HG02678 (cell line): ENCODE data around the gene PGM1.

ENCODE experiments used
- ATAC-seq: cut with Tn5 transposase; IDR thresholded peaks from one replicate; pipeline ENCODE4 v1.9.1; 2021; ENCODE audit warnings: mild to moderate bottlenecking, moderate library complexity; ENCODE audit not compliant: unreplicated experiment

The PGM1 gene

DNA sequence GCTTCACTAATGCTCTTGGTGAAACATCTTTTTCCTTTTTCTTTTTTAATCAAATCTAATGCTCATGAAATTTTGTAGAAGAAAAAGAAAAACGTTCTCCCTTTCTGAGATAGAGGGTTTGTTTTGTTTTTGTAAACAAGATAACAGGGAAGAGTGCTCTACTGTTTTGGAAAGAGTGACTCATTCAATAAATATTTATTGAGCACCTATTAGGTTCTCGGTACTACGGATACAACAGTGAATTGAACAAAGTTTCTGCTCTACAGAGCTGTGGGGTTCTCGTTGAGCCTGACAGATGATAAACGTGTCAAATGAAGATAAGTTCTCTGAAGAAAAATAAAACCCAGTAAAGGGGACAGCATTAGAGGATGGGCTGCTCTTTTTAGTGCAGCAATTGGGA, 7.0 kb downstream of the PGM1 start:
- no peak for ATAC-seq

DNA sequence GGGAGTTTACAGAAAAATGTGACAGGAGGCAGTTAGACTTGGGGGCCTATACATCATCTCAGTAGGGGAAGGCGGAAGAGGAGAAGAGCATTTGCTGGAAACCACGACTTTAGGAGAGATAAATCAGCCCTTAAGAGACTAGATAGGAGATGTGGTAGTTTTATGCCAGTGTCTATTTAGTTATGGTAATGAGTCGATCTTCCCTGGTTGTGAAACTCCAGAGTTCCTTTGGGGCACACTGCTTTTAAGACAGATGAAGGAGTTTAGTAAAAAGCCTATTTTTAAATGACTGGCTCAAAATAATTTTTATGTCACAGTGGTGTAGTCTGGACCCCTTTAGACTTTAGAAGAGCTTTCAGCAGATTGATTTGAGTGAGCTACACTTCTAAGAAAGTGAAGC, 7.8 kb downstream of the PGM1 start:
- ATAC-seq = no peak

DNA sequence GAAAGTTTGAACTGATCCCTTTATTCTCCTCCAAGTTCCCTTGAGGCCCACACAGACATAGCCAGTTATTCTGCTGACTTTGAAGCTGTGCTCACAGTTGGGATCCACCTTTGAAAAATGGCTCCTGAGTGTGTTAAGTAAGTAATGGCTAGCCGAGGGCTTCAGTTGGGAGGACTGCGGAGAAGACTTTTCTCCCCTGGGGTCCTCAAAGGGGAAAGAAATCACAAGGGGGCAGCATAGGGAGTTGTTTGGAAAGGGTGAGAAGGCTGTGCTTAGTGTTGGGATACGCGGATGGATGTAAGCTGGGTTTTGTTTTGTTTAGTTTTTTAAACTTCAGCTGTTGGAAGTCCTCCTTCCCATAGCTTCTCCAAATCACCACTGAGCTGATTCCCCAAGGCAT, 8.3 kb downstream of the PGM1 start:
- ATAC-seq = no peak

DNA sequence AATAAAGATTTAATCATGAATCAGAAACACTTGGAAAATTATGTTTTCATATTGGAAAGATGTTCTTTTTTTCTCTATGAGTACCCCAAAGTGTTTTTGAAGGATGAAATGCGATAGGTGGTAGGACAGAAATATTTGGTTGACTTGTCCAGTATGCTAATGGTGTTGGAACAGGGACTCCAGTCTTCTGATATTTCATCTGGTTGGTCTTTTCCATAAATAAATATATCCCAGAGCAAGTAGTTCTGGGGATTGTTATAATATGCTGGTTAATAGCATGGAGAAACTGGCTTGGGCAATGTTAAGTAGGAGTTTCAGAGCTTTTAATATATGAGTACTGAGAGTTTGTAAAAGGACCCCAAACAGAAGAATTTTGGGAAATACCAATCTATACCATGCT, 8.7 kb downstream of the PGM1 start:
- no peak for ATAC-seq

DNA sequence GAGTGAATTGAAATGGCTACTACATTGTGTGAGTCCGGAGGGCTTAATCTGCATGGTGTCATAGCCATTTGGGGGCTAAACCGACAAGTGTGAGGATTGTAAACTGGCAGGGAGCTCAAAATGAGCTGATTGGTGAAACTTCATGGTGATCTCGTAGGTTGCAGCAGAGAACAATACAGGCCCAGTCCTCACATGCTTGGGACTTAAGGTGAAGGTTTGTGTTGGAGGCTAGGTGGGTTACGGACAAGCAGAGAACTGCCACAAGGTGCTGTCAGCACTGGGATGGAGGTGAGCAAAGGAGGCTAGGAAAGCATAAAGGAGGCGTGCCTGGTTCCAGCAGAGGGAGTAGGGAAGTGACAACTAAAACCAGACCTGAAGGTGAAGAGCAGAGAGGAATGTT, 9.4 kb downstream of the PGM1 start:
- ATAC-seq = no peak

DNA sequence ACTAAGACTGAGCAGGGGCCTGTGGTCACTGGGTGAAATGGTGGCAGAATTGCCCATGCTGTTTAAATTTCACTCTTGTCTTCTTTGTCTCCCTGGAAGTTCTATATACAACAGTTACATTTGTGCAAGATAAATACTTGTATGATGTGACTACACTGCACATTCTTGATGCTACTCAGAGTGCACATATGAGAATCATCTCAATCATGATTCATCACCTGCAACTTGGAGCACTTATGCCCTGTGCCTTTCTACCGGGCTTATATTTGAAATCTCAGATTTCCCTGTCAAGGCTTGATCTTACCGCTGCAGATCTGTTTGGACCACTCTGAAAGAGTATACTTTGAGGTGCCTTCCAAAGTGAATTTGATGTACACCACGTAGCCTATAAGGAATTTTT, 10.6 kb downstream of the PGM1 start:
- ATAC-seq = no peak

DNA sequence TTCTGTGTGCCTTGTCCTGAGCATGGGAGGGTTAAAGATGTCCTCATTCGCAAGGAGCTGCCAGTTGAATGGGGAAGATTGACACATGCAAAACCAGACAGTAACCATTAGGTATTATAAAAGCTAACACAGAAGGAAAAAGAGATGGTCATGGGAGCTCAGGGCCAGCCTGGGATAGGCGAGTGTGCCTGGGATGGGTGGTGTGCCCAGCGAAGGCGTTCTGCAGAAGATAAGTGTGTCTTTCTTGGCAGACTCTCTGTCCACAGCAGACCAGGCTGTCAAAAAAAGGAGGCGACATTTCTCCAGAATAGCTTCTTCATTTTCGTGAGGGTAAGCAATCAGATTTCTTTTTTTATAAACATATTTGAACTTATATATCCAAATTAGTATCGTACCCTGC, 14.1 kb downstream of the PGM1 start:
- ATAC-seq = no peak

DNA sequence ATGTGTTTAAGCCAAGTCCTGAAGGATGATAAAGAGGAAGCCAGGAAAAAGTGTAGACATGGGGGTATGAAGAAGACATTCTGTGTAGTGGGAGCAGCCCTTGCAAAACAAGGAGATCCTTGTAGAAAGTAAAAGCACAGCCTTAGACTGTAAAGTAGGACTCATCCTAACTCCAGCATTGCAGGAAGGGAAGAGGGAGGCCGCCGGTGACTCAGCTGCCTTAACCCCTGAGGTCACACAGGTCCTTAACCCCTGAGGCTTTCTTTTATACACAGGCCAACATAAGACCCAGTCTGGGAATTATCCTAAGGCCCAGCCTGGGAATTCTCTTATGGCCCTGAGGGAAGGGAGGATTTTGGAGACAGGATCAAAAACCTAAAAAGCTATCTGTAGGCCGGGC, 18.0 kb downstream of the PGM1 start:
- ATAC-seq = no peak

DNA sequence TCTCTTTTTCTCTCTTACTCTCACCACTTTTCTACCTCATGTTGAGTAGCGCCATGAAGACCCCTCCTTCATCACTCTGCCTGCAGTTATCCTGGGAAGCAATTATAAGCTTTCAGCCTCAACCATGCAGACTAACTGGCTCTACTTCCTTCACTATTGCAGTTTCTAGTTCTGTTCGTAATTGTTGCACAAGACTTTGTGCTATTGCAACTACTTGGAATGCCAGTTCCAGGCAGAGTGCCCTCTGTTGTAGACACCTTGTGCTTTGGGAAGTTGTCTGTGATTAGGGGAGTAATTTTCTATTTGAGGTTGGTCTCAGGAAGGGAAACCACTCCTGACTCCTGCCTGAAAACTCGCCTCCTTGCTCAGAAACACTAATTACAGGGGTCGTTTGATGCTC, 19.4 kb downstream of the PGM1 start:
- ATAC-seq = no peak

DNA sequence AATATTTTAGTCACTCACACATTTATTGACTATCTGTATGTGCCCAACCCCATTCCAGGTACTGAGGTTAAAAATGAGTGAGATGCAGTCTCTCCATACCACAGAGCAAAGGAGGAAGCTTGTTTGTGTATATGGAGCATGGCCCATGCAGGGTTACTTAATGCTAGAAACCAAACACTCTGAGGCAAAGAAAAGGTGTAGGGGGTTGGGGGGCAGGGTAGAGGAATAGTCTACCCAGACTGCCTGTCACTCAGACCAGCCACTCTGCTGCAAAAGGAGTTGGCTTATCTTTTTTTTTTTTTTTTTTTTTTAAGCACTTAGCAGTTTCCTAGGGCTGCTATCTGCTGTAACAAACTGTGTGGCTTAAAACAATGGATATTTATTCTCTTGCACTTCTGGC, 19.8 kb downstream of the PGM1 start:
- no peak for ATAC-seq

DNA sequence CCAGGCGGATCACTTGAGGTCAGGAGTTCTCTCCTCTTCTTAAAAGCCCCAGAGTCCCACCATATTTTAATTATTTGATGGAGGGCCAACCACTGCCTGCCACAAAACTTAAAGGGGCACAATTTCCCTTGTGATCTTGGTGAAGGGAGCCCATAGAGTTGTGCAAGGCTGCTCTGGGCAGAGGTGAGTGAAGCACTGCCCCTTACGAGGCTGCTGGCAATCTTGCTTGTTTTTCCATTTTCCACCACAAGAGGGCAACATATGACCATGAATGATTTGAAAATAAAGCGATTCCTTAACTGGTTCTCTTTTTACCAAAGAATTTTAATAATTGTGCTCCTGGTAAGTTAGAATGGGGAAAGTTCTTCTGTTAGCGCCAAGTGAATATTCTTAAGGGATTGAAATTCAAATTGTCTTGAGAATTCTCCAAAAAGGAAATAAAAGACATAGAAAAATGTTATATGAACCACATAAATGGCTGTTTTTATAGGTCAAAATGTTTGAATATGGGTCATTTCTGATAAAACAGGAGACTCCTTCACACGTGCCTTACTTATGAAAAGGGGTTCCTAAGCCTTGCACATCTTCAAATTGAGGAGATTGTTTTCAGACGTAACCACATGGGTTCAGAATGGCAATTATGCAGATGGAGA, 22.7 kb downstream of the PGM1 start:
- peak; percentile 78 for ATAC-seq

DNA sequence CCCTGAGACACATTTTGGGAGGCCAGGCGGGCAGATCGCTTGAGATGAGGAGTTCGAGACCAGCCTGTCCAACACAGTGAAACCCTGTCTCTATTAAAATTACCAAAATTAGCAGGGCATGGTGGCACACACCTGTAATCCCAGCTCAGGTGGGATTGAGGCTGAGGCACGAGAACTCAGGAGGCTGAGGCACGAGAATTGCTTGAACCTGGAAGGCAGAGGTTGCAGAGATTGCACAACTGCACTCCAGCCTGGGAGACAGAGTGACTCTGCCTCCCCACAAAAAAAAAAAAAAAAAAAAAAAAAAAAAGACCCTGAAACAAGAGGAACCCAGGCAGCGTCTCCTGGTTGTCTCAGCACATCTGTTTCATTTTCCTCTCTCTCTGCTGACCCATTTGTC, 24.2 kb downstream of the PGM1 start:
- no peak for ATAC-seq

DNA sequence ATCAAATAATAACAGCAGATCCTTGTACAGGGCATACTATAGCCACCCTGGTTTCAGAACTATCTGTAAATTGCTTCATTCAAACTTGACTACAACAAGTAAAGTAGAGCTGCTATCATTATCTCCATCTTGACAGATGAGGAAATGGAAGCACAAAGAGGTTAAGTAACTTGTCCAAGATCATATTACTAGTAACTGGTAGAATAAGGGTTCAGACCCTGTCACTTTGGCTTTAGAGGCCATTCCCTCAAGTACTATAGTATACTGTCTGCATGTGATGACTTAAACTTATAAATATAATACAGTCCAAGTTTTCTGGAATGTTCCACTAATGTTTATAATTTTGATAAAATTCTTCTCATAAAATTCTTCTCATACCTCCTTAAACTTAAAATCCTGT, 24.8 kb downstream of the PGM1 start:
- no peak for ATAC-seq

DNA sequence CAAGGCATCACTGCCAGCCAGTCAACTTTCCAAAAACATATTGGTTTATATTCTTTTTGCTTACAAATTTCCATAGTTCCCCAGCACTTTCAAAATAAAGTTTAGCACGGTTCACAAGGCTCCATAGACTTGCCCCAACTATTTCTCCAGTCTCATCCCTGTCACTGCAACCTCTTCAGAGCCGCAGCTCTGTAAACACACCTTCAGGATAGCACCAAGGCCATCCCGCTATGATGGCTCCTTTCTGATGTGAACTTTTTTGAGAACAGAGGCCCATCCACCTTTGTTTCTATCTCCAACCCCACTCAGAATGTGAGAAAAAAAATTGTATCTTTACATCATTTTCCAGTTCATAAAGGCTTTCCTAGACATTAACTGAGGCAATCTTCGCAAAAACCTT, 26.3 kb downstream of the PGM1 start:
- ATAC-seq = no peak

DNA sequence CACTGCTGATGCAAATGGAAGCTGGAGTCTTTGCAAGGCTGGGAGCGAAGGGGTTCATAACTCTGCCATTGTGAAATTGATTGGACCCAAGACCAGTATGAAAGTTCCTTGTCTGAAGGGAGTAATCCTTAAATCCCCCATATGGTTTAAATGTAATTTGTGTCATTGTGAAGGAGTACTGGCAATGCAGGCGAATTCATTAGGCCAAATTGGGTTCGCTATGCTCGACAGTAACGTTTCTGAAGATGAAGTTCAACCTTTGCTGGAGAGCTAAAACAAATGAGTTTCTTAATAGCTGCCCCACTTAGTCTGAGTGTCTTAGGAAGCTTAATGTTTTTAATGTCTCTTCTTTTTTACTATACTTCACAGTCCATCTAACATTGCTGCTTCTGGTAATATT, 27.5 kb downstream of the PGM1 start:
- ATAC-seq = no peak

DNA sequence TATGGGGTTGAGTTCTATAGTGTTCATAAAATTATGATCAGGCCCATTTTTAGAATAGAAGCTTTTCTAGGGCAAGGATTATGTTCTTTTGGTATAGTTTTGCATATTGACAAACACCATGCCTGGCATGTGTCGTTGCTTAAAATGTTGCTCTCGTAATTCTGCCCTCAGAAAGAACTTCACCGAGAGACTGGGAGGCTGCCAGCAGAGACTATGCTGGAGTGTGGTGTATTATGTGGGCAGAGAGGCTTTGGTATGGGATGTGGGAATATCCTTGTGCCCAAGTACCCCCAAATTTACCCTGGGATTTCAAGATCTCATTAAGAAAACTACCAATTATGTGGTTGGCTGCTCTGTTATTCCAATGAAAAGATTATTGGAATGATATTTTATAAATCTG, 27.9 kb downstream of the PGM1 start:
- ATAC-seq = no peak

DNA sequence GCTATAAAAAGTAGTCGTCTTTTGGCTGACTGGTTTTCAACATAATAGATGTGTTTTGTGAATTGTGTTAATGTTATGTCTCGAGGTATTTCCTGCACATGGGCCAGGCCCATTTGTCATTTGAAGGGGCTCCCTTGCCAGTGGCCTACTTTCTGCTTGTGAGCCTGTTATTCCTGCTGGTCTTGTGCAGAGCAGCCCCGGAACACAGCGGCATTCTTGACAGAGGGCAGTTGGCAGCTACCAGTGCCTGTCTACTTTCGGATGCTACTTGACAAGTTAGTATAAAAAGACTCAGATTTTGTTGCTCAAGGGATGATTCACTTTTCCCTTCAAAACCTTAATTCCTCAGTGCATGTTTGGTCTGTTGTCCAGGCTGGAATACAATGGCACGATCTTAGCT, 28.5 kb downstream of the PGM1 start:
- no peak for ATAC-seq

DNA sequence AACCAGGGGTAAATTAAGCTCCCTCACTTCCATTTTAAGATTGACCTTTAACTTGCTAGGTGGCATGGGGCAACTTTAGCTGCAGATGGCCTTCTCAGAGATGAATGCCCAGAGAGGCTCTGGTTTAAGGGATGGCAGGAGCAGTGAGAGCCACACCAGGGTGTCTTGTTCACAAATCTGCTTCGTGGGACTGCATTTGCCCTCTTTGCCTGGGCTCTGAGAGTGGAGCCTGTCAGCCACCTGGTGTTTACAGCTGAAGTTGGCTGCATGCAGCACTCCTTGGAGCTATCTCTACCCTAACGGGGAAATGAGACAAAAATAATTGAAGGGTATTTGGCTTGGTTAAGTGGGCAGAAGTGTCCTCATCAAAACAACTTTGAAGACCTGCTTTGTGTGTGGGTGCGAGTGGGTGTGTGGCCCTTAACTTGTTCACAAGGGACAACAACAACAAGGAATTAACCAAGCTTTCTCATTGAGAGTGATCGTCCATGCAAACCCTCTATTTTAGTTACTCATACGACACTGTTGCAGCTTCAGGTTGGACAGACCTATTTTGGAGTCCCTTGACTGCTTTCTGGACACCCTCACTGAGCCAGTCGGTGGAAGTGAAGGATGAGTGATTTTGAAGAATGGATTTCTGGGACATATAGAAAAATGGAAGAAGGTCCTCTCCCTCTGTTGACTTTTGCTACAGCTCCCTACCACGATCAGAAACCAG, 29.8 kb downstream of the PGM1 start:
- peak; percentile 59 for ATAC-seq

DNA sequence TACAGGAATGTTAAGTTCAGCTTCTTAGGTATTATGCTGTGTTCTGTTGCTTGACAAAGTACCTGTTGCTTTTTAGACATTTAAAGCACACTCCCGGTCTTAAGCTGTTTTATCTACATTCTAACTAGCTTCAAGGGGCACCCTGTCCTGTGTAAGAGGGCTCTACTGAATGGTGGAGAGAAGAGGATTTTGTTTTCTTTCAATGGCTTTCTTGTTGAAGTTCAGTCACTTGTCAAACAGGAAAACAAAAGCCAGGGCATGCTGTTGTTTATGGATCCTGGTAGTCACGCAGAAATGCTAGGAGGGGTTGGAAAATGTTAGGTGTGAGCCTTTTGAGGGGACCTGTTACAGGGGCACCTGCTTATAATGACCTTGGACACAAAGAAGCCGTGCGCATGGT, 30.7 kb downstream of the PGM1 start:
- ATAC-seq = no peak

DNA sequence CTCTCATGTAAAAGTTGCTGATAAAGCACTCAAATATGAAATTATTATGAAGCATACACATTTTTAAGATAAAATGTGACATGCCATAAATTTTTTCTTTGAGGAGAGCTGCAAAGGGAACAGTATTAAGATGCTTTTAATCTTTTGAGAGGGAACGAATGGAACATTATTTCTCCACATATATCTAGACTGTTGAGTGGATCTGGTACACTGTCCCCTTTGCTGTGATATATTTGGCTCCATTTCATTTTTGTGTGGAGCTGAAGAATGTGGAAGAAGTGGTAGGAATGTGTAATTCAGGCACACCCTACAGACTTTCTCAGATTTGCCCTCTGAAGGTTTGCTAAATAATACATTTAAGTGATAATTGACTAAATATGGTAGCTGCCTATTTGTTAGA, 31.7 kb downstream of the PGM1 start:
- ATAC-seq = no peak

DNA sequence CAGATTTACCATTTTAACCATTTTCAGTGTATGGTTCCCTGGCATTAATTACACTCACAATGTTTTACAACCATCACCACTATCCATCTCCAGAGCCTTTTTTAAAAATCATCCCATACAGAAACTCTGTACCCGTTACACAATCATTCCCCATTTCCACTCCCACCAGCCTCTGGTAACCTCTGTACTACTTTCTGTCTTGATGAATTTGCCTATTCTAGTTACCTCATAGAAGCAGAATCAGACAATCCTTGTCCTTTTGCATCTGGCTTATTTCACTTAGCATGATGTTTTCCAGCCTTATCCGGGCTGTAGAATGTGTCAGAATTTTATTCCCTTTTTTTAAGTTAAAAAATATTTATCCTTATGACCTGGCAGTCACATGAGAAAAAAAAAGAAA, 33.0 kb downstream of the PGM1 start:
- ATAC-seq = no peak

DNA sequence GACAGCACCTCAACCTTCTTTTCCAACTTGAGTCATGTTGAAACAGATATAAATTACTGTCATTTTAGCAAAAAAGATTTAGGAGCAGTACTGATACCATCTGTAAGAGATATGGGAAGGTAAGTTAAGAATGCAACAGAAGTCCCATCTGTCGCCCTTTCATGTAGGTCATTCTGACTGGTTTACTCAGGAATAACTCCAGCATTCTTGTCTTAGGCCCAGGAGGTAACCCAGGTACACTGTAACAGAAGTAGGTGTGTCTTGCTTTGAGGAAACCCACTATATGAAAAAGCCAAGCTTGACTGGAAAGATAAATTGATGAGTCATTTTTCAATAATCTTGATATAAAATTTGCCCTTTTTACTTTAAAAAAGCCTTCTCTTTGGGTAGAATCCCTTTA, 35.4 kb downstream of the PGM1 start:
- ATAC-seq = no peak

DNA sequence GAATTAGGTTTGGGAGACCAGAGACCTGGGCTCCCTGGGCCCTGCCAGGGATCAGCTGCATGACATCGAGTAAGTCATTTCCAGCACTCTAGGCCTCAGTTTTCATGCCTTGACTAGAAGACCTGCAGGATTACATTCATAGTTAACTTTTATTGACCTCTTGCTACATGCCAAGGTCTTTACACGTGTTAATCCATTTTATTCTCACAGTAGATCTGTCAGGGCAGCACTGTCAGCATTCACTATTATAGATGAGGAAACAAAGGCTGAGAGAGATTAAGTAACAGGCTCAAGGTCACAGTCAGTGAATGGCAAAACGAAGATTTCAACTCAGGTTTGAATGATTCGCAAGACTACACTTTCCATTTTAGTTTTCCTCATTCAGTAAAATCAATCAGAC, 37.0 kb downstream of the PGM1 start:
- ATAC-seq = no peak
